ENCODE data around the gene AKT2. TPM values are rescaled to one million over a fixed set of nuclear protein-coding genes. Genes with fewer than 3 reads are reported as not detected.

Gene AKT2
- polyA plus RNA-seq, 1 donor (not counting 4 experiments of a cell fraction or from before 2014, with no cell fraction given): 108 TPM

- Histone ChIP-seq H3K36me3 (ENCODE audit: control insufficient read depth in 2 of 2, extremely low read depth in 1 of 2, insufficient read depth in 2 of 2, low read length in 2 of 2) (peaks cover 1 to 5% of the 10 kb centered on the region in 2 experiments), H2AFZ (ENCODE audit: control insufficient read depth, low read length) (no peak overlapping the region), H3K9ac (ENCODE audit: control insufficient read depth, extremely low read depth, insufficient read depth, low read length) (no peak overlapping the region), H3K4me1 (ENCODE audit: control insufficient read depth, extremely low read depth, insufficient read depth, low read length) (no peaks in the 10 kb centered on the region), H3K4me2 (ENCODE audit: control insufficient read depth, extremely low read depth, insufficient read depth, low read depth, low read length) (no peak overlapping the region), H3K27ac (ENCODE audit: control insufficient read depth, insufficient read depth, low read length) (no peak overlapping the region), H3K4me3 (ENCODE audit: control insufficient read depth in 2 of 3, extremely low read depth in 1 of 3, insufficient read depth in 2 of 3, low read depth in 1 of 3, low read length in 3 of 3) (no peak overlapping the region), H3K79me2 (ENCODE audit: control insufficient read depth, insufficient read depth, low read length) (no peaks in the 10 kb centered on the region), H3K9me1 (ENCODE audit: control insufficient read depth, extremely low read depth, insufficient read depth, low read length) (no peaks in the 10 kb centered on the region), H3K27me3 (ENCODE audit: control insufficient read depth, extremely low read depth, insufficient read depth, low read length) (peaks cover 19% of the 10 kb centered on the region), H3K9me3 (ENCODE audit: control insufficient read depth, low read depth, low read length) (no peaks in the 10 kb centered on the region), H4K20me1 (ENCODE audit: control insufficient read depth, extremely low read depth, insufficient read depth, low read length) (no peaks in the 10 kb centered on the region)
- DNase-seq (ENCODE audit: low read depth, low spot score) (no peak), FAIRE-seq (no peak)
- TF ChIP-seq EZH2 (IDR thresholded peaks at IDR 0.05; ENCODE audit: low read length) (no peak), CTCF (optimal IDR thresholded peaks at IDR 0.05 in 1 of 3, IDR thresholded peaks at IDR 0.05 in 1 of 3, conservative IDR thresholded peaks at IDR 0.05 in 1 of 3; ENCODE audit: extremely low read depth in 1 of 3, insufficient read depth in 2 of 3, low read length in 3 of 3) (no peak)
- dilution Hi-C loops (cut with MboI; ENCODE audit: extremely low pct_ligation_motif_present, low sequenced_read_pairs): no loop called here
These were observed 55.7 kb downstream of the AKT2 start for GRCh38 chr19:40229484-40229883.

DNA sequence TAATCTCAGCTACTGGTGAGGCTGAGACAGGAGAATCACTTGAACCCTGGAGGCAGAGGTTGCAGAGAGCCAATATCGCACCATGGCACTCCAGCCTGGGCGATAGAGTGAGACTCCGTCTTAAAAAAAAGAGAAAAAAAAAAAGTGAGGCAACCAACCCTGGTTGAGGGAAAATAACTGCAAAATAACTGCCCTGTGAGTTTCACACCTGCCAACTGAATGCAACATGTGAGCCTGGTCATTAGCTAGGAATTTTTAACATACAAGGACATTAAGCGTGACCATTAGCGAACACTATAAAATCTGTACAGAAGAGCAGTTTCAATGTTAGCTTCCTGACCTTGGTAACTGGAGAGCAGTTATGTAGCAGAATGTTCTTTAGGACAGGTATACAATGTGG lies 56.3 kb downstream of the AKT2 start:
- H4K20me1 ChIP-seq (ENCODE audit: control insufficient read depth, extremely low read depth, insufficient read depth, low read length): no peaks in the 10 kb centered on the region
- H2AFZ ChIP-seq (ENCODE audit: control insufficient read depth, low read length): no peak overlapping the region
- no peaks in the 10 kb centered on the region for H3K9me1 ChIP-seq (ENCODE audit: control insufficient read depth, extremely low read depth, insufficient read depth, low read length)
- DNase-seq (ENCODE audit: low read depth, low spot score): no peak
- no peaks in the 10 kb centered on the region for H3K4me1 ChIP-seq (ENCODE audit: control insufficient read depth, extremely low read depth, insufficient read depth, low read length)
- dilution Hi-C loops (cut with MboI; ENCODE audit: extremely low pct_ligation_motif_present, low sequenced_read_pairs): no loop called here
- no peak overlapping the region for H3K4me2 ChIP-seq (ENCODE audit: control insufficient read depth, extremely low read depth, insufficient read depth, low read depth, low read length)
- peaks cover under 1 to 1% of the 10 kb centered on the region in 2 experiments for H3K36me3 ChIP-seq (ENCODE audit: control insufficient read depth in 2 of 2, extremely low read depth in 1 of 2, insufficient read depth in 2 of 2, low read length in 2 of 2)
- H3K27me3 ChIP-seq (ENCODE audit: control insufficient read depth, extremely low read depth, insufficient read depth, low read length): peaks cover 19% of the 10 kb centered on the region
- H3K9me3 ChIP-seq (ENCODE audit: control insufficient read depth, low read depth, low read length): no peaks in the 10 kb centered on the region
- TF ChIP-seq EZH2 (IDR thresholded peaks at IDR 0.05; ENCODE audit: low read length) (no peak), CTCF (optimal IDR thresholded peaks at IDR 0.05 in 1 of 3, IDR thresholded peaks at IDR 0.05 in 1 of 3, conservative IDR thresholded peaks at IDR 0.05 in 1 of 3; ENCODE audit: extremely low read depth in 1 of 3, insufficient read depth in 2 of 3, low read length in 3 of 3) (no peak)
- H3K4me3 ChIP-seq (ENCODE audit: control insufficient read depth in 2 of 3, extremely low read depth in 1 of 3, insufficient read depth in 2 of 3, low read depth in 1 of 3, low read length in 3 of 3): no peak overlapping the region
- no peak overlapping the region for H3K9ac ChIP-seq (ENCODE audit: control insufficient read depth, extremely low read depth, insufficient read depth, low read length)
- no peak overlapping the region for H3K27ac ChIP-seq (ENCODE audit: control insufficient read depth, insufficient read depth, low read length)
- H3K79me2 ChIP-seq (ENCODE audit: control insufficient read depth, insufficient read depth, low read length): no peaks in the 10 kb centered on the region
- FAIRE-seq: no peak

Measured in keratinocyte (primary cell).